Measurements from ENCODE around the gene CACNG8.
A peak's percentile ranks its signal among the peaks of the same experiment; 100 is the strongest.

The CACNG8 gene

GRCh38 chr19:53961523-53962356 lies 997 bp upstream of the CACNG8 start:
- Histone ChIP-seq H3K27ac (ENCODE audit: low read depth, low read length) (peak overlapping the region; percentile 40), H3K4me1 (ENCODE audit: control insufficient read depth, insufficient read depth, low read length) (peaks cover 29% of the 10 kb centered on the region), H3K36me3 (ENCODE audit: control insufficient read depth, insufficient read depth, low read length) (no peaks in the 10 kb centered on the region), H3K4me3 (ENCODE audit: low read depth, low read length) (peak overlapping the region; percentile 60), H3K9ac (ENCODE audit: low read depth, low read length) (no peak overlapping the region), H3K9me3 (ENCODE audit: control insufficient read depth, insufficient read depth, low read length) (no peaks in the 10 kb centered on the region), H3K27me3 (ENCODE audit: control insufficient read depth, insufficient read depth, low read length) (peaks cover 60% of the 10 kb centered on the region)

- Histone ChIP-seq H3K9ac (ENCODE audit: low read depth, low read length) (no peak overlapping the region), H3K4me1 (ENCODE audit: control insufficient read depth, insufficient read depth, low read length) (peaks cover 13% of the 10 kb centered on the region), H3K4me3 (ENCODE audit: low read depth, low read length) (no peak overlapping the region), H3K36me3 (ENCODE audit: control insufficient read depth, insufficient read depth, low read length) (no peaks in the 10 kb centered on the region), H3K27ac (ENCODE audit: low read depth, low read length) (no peak overlapping the region), H3K27me3 (ENCODE audit: control insufficient read depth, insufficient read depth, low read length) (peaks cover 46% of the 10 kb centered on the region), H3K9me3 (ENCODE audit: control insufficient read depth, insufficient read depth, low read length) (no peaks in the 10 kb centered on the region)
These were observed 2.4 kb downstream of the CACNG8 start for GRCh38 chr19:53965091-53965490.

- H3K9me3 ChIP-seq (ENCODE audit: control insufficient read depth, insufficient read depth, low read length), result no peaks in the 10 kb centered on the region
- no peaks in the 10 kb centered on the region; the same call in 1 of the 2 replicates for H3K4me1 ChIP-seq (ENCODE audit: control insufficient read depth, insufficient read depth, low read length)
- H3K27me3 ChIP-seq (ENCODE audit: control insufficient read depth, insufficient read depth, low read length), result peaks cover 28% of the 10 kb centered on the region
- no peak overlapping the region for H3K4me3 ChIP-seq (ENCODE audit: low read depth, low read length)
- H3K9ac ChIP-seq (ENCODE audit: low read depth, low read length), result no peak overlapping the region
- H3K27ac ChIP-seq (ENCODE audit: low read depth, low read length), result no peak overlapping the region
- H3K36me3 ChIP-seq (ENCODE audit: control insufficient read depth, insufficient read depth, low read length), result no peaks in the 10 kb centered on the region
These were observed 4.2 kb downstream of the CACNG8 start for GRCh38 chr19:53966931-53967330.

- Histone ChIP-seq H3K36me3 (ENCODE audit: control insufficient read depth, insufficient read depth, low read length) (no peaks in the 10 kb centered on the region), H3K4me3 (ENCODE audit: low read depth, low read length) (no peak overlapping the region), H3K27me3 (ENCODE audit: control insufficient read depth, insufficient read depth, low read length) (peaks cover 9% of the 10 kb centered on the region), H3K9me3 (ENCODE audit: control insufficient read depth, insufficient read depth, low read length) (no peaks in the 10 kb centered on the region), H3K9ac (ENCODE audit: low read depth, low read length) (no peak overlapping the region), H3K4me1 (ENCODE audit: control insufficient read depth, insufficient read depth, low read length) (no peaks in the 10 kb centered on the region), H3K27ac (ENCODE audit: low read depth, low read length) (no peak overlapping the region)
These were observed 6.6 kb downstream of the CACNG8 start for GRCh38 chr19:53969366-53969765.

- Histone ChIP-seq H3K9me3 (ENCODE audit: control insufficient read depth, insufficient read depth, low read length) (no peaks in the 10 kb centered on the region), H3K4me1 (ENCODE audit: control insufficient read depth, insufficient read depth, low read length) (no peaks in the 10 kb centered on the region), H3K27ac (ENCODE audit: low read depth, low read length) (no peak overlapping the region), H3K36me3 (ENCODE audit: control insufficient read depth, insufficient read depth, low read length) (no peaks in the 10 kb centered on the region), H3K9ac (ENCODE audit: low read depth, low read length) (no peak overlapping the region), H3K27me3 (ENCODE audit: control insufficient read depth, insufficient read depth, low read length) (no peaks in the 10 kb centered on the region), H3K4me3 (ENCODE audit: low read depth, low read length) (no peak overlapping the region)
These were observed 8.9 kb downstream of the CACNG8 start for GRCh38 chr19:53971673-53972072.

GRCh38 chr19:53977429-53977990 lies 14.8 kb downstream of the CACNG8 start:
- Histone ChIP-seq H3K4me3 (ENCODE audit: low read depth, low read length) (peak overlapping the region; percentile 75), H3K36me3 (ENCODE audit: control insufficient read depth, insufficient read depth, low read length) (no peaks in the 10 kb centered on the region), H3K9ac (ENCODE audit: low read depth, low read length) (no peak overlapping the region), H3K27me3 (ENCODE audit: control insufficient read depth, insufficient read depth, low read length) (peaks cover 9% of the 10 kb centered on the region), H3K4me1 (ENCODE audit: control insufficient read depth, insufficient read depth, low read length) (peaks cover 6% of the 10 kb centered on the region), H3K9me3 (ENCODE audit: control insufficient read depth, insufficient read depth, low read length) (no peaks in the 10 kb centered on the region), H3K27ac (ENCODE audit: low read depth, low read length) (peak overlapping the region; percentile 71)

- H3K27me3 ChIP-seq (ENCODE audit: control insufficient read depth, insufficient read depth, low read length), result peaks cover 10% of the 10 kb centered on the region
- H3K9ac ChIP-seq (ENCODE audit: low read depth, low read length), result no peak overlapping the region
- H3K4me1 ChIP-seq (ENCODE audit: control insufficient read depth, insufficient read depth, low read length), result peaks cover 6% of the 10 kb centered on the region
- no peaks in the 10 kb centered on the region for H3K36me3 ChIP-seq (ENCODE audit: control insufficient read depth, insufficient read depth, low read length)
- H3K9me3 ChIP-seq (ENCODE audit: control insufficient read depth, insufficient read depth, low read length), result no peaks in the 10 kb centered on the region
- H3K27ac ChIP-seq (ENCODE audit: low read depth, low read length), result peak overlapping the region; percentile 71
- H3K4me3 ChIP-seq (ENCODE audit: low read depth, low read length), result peak overlapping the region; percentile 75
These were observed 15.4 kb downstream of the CACNG8 start for GRCh38 chr19:53977991-53978731.

- no peaks in the 10 kb centered on the region for H3K36me3 ChIP-seq (ENCODE audit: control insufficient read depth, insufficient read depth, low read length)
- peaks cover 18% of the 10 kb centered on the region for H3K27me3 ChIP-seq (ENCODE audit: control insufficient read depth, insufficient read depth, low read length)
- H3K27ac ChIP-seq (ENCODE audit: low read depth, low read length), result no peak overlapping the region
- no peaks in the 10 kb centered on the region for H3K9me3 ChIP-seq (ENCODE audit: control insufficient read depth, insufficient read depth, low read length)
- peak overlapping the region; percentile 74 for H3K4me3 ChIP-seq (ENCODE audit: low read depth, low read length)
- peaks cover 6% of the 10 kb centered on the region for H3K4me1 ChIP-seq (ENCODE audit: control insufficient read depth, insufficient read depth, low read length)
- no peak overlapping the region; the same call in 1 of the 2 replicates for H3K9ac ChIP-seq (ENCODE audit: low read depth, low read length)
These were observed 16.5 kb downstream of the CACNG8 start for GRCh38 chr19:53978975-53979801.

GRCh38 chr19:53980539-53981375 lies 18.0 kb downstream of the CACNG8 start:
- Histone ChIP-seq H3K4me1 (ENCODE audit: control insufficient read depth, insufficient read depth, low read length) (peaks cover 6% of the 10 kb centered on the region), H3K4me3 (ENCODE audit: low read depth, low read length) (peak overlapping the region; percentile 71), H3K27ac (ENCODE audit: low read depth, low read length) (peak overlapping the region; percentile 82), H3K27me3 (ENCODE audit: control insufficient read depth, insufficient read depth, low read length) (peaks cover 18% of the 10 kb centered on the region), H3K9ac (ENCODE audit: low read depth, low read length) (no peak overlapping the region), H3K36me3 (ENCODE audit: control insufficient read depth, insufficient read depth, low read length) (no peaks in the 10 kb centered on the region), H3K9me3 (ENCODE audit: control insufficient read depth, insufficient read depth, low read length) (no peaks in the 10 kb centered on the region)

Measured in HUES48 (cell line).